WTC11 (cell line): ENCODE measurements around the gene EEIG1. TPM values are rescaled to one million over a fixed set of nuclear protein-coding genes. Genes with fewer than 3 reads are reported as not detected.
A peak's percentile ranks its signal among the peaks of the same experiment; 100 is the strongest.

Experiments used
- ATAC-seq: fragments of 200-7000 bp; cut with Tn5 transposase; 2 replicates; pipeline ENCODE4 v1.10.0; 2021; ENCODE audit warnings: mild to moderate bottlenecking, moderate library complexity
- CTCF ChIA-PET: fragments of 300-600 bp; sonication (Branson Sonifier 250); formaldehyde crosslinking; loops from one replicate; lab custom pipeline; 2021; ENCODE audit warnings: antibody characterized with exemption; lab: Charles Lee
- POLR2A ChIA-PET: fragments of 350-600 bp; sonication (Branson Sonifier 250); formaldehyde crosslinking; loops from one replicate; lab custom pipeline; 2021; ENCODE audit warnings: antibody characterized with exemption; lab: Charles Lee
- DNase-seq: peaks from one replicate; pipeline ENCODE4 v3.0.0; 2021; ENCODE audit warnings: low spot score
- H3K27ac Mint-ChIP-seq: 2 replicates; pipeline ENCODE4 v1.8.0; 2021; ENCODE audit warnings: mixed read lengths
- H3K27me3 Mint-ChIP-seq: 2 replicates; pipeline ENCODE4 v1.8.0; 2021; ENCODE audit warnings: low read depth, mild to moderate bottlenecking, moderate library complexity, mixed read lengths
- H3K36me3 Mint-ChIP-seq: 2 replicates; pipeline ENCODE4 v1.8.0; 2021; ENCODE audit warnings: mixed read lengths
- H3K4me1 Mint-ChIP-seq: 2 replicates; pipeline ENCODE4 v1.8.0; 2022; ENCODE audit warnings: mixed read lengths
- H3K4me3 Mint-ChIP-seq: 2 replicates; pipeline ENCODE4 v1.8.0; 2021; ENCODE audit warnings: mild to moderate bottlenecking, moderate library complexity, mixed read lengths
- H3K9me3 Mint-ChIP-seq: 2 replicates; pipeline ENCODE4 v1.8.0; 2021; ENCODE audit warnings: mixed read lengths
- FOXK1 ChIP-seq: sonication (generic); formaldehyde crosslinking; IDR thresholded peaks from 2 replicates; pipeline ENCODE4 v1.8.0; 2022; ENCODE audit warnings: mild to moderate bottlenecking, moderate library complexity, missing genetic modification reagents
- GABPB1 ChIP-seq: sonication (generic); formaldehyde crosslinking; IDR thresholded peaks from 2 replicates; pipeline ENCODE4 v1.8.1; 2023; ENCODE audit warnings: mild to moderate bottlenecking, missing genetic modification reagents
- JAZF1 ChIP-seq: fragments of 250-450 bp; sonication (Bioruptor Pico); IDR thresholded peaks from 2 replicates; pipeline ENCODE4 v1.9.0; 2021; ENCODE audit warnings: moderate library complexity, mild to moderate bottlenecking, inconsistent platforms
- MYBL2 ChIP-seq: sonication (generic); formaldehyde crosslinking; IDR thresholded peaks from 2 replicates; pipeline ENCODE4 v1.8.1; 2023; ENCODE audit warnings: mild to moderate bottlenecking, moderate library complexity, missing genetic modification reagents
- NFE2L1 ChIP-seq: sonication (generic); formaldehyde crosslinking; IDR thresholded peaks from 2 replicates; pipeline ENCODE4 v1.8.1; 2023; ENCODE audit warnings: missing genetic modification reagents
- NFYB ChIP-seq: sonication (generic); formaldehyde crosslinking; conservative IDR thresholded peaks from 2 replicates; pipeline ENCODE4 v1.8.0; 2022; ENCODE audit warnings: low read depth, missing genetic modification reagents
- NR1H2 ChIP-seq: sonication (generic); formaldehyde crosslinking; IDR thresholded peaks from 2 replicates; pipeline ENCODE4 v1.9.0; 2021; ENCODE audit warnings: mild to moderate bottlenecking, moderate library complexity, missing genetic modification reagents
- PRRX2 ChIP-seq: fragments of 250-450 bp; sonication (Bioruptor Pico); IDR thresholded peaks from 2 replicates; pipeline ENCODE4 v1.8.0; 2021; ENCODE audit warnings: mild to moderate bottlenecking
- SP1 ChIP-seq: sonication (generic); formaldehyde crosslinking; conservative IDR thresholded peaks from 2 replicates; pipeline ENCODE4 v1.8.1; 2022; ENCODE audit warnings: missing genetic modification reagents
- TCF7 ChIP-seq: sonication (generic); formaldehyde crosslinking; IDR thresholded peaks from 2 replicates; pipeline ENCODE4 v1.8.0; 2022; ENCODE audit warnings: mild to moderate bottlenecking, low read depth, missing genetic modification reagents, moderate library complexity
- TEAD4 ChIP-seq: sonication (generic); formaldehyde crosslinking; IDR thresholded peaks from 2 replicates; pipeline ENCODE4 v1.8.0; 2022; ENCODE audit warnings: mild to moderate bottlenecking, missing genetic modification reagents
- ZBTB21 ChIP-seq: sonication (generic); formaldehyde crosslinking; IDR thresholded peaks from 2 replicates; pipeline ENCODE4 v1.8.1; 2023; ENCODE audit warnings: mild to moderate bottlenecking, missing genetic modification reagents, borderline replicate concordance
- ZNF671 ChIP-seq: fragments of 250-450 bp; sonication (Bioruptor Pico); IDR thresholded peaks from 2 replicates; pipeline ENCODE4 v1.8.0; 2021; ENCODE audit warnings: mild to moderate bottlenecking
- total RNA-seq: library from RNA; stranded (reverse); gene quantifications from 3 replicates; pipeline ENCODE4 v1.2.3, GENCODE V29; 2021
- TF ChIP-seq, protein P1 (sequence below): fragments of 250-450 bp; sonication (Bioruptor Pico); IDR thresholded peaks from 2 replicates; pipeline ENCODE4 v1.8.0; 2021; ENCODE audit warnings: mild to moderate bottlenecking
- TF ChIP-seq, protein P2 (sequence below): sonication (generic); formaldehyde crosslinking; IDR thresholded peaks from 2 replicates; pipeline ENCODE4 v1.8.1; 2023; ENCODE audit warnings: mild to moderate bottlenecking, missing genetic modification reagents
- TF ChIP-seq, protein P3 (sequence below): fragments of 250-450 bp; sonication (Bioruptor Pico); IDR thresholded peaks from 2 replicates; pipeline ENCODE4 v1.9.0; 2021; ENCODE audit warnings: moderate library complexity, mild to moderate bottlenecking, inconsistent platforms, borderline replicate concordance

EEIG1 gene
- total RNA-seq, 1 experiment from 2014 or later, result 66.4 TPM

DNA sequence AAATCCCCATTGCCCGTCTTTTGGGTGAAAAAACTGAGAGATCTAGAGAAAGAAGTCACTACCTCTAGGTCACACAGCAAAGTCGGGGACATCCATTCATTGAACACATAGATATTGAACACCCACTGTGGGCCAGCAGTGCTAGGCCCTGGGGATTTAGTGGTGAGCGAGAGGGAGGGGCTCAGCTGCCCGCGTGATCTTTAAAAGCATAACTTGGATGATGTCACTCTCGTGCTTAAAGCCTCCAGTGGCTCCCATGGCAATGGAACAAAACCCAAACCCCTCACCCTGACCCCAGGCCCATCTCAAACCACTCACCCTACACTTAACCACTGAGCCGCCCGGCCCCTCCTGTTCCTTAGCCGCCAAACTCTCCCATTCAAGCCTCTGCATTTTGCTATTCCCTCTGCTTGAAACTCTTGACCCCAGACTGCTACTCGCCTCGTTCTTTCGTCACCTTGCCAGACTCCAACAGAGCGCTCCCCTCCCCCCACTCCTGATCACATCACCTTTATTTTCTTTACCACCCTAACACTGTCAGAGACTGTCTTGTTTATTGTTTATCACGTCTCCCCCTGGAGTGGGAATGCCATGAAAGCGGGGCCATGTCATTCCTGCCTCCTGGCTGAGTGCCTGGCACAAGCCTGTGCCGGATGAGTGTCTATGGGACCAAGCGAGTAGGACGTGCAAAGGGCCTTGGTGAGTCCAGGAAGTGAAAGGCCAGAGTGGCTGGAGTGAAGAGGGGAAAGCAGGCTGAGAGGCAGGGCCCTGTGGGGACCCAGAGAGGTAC lies 49.5 kb downstream of the EEIG1 start:
- ATAC-seq, result no peak
- POLR2A ChIA-PET, result interaction anchor here (0.7 to 1.5 kb wide), 3 partner anchors 12 to 426 kb away, joined by 4 to 8 read pairs (median 4); no protein-coding TSS in a partner anchor
- H3K27ac Mint-ChIP-seq, result peak overlapping the region; percentile 54

More for the DNA sequence above, 49.5 kb downstream of the EEIG1 start:
- H3K36me3 Mint-ChIP-seq, result peaks cover 3% of the 10 kb centered on the region; the same call in 1 of the 2 replicates
- CTCF ChIA-PET, result interaction anchor here (1.3 to 4.5 kb wide), 7 partner anchors 10 to 197 kb away, joined by 4 to 78 read pairs (median 14); partner anchors contain the start of gene TOR2A
- H3K27me3 Mint-ChIP-seq, result peaks cover 26% of the 10 kb centered on the region
- H3K9me3 Mint-ChIP-seq, result no peaks in the 10 kb centered on the region
- no peak for DNase-seq
- peaks cover 31% of the 10 kb centered on the region for H3K4me1 Mint-ChIP-seq
- H3K4me3 Mint-ChIP-seq, result peak overlapping the region; percentile 65
- TF ChIP-seq NFE2L1 (CRISPR knock-in tag), result no peak
- TF ChIP-seq TEAD4 (CRISPR knock-in tag), result no peak
- TF ChIP-seq FOXK1 (CRISPR knock-in tag), result no peak
- no peak for TF ChIP-seq ZBTB21 (CRISPR knock-in tag)
- TF ChIP-seq ZNF671, result no peak
- no peak for TF ChIP-seq JAZF1 (CRISPR knock-in tag)
- TF ChIP-seq NR1H2 (CRISPR knock-in tag), result no peak
- TF ChIP-seq MYBL2 (CRISPR knock-in tag), result no peak
- TF ChIP-seq, protein P1, sequence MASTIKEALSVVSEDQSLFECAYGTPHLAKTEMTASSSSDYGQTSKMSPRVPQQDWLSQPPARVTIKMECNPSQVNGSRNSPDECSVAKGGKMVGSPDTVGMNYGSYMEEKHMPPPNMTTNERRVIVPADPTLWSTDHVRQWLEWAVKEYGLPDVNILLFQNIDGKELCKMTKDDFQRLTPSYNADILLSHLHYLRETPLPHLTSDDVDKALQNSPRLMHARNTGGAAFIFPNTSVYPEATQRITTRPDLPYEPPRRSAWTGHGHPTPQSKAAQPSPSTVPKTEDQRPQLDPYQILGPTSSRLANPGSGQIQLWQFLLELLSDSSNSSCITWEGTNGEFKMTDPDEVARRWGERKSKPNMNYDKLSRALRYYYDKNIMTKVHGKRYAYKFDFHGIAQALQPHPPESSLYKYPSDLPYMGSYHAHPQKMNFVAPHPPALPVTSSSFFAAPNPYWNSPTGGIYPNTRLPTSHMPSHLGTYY (CRISPR knock-in tag), result no peak
- no peak for TF ChIP-seq PRRX2 (CRISPR knock-in tag)
- TF ChIP-seq, protein P2, sequence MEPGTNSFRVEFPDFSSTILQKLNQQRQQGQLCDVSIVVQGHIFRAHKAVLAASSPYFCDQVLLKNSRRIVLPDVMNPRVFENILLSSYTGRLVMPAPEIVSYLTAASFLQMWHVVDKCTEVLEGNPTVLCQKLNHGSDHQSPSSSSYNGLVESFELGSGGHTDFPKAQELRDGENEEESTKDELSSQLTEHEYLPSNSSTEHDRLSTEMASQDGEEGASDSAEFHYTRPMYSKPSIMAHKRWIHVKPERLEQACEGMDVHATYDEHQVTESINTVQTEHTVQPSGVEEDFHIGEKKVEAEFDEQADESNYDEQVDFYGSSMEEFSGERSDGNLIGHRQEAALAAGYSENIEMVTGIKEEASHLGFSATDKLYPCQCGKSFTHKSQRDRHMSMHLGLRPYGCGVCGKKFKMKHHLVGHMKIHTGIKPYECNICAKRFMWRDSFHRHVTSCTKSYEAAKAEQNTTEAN (CRISPR knock-in tag), result no peak
- TF ChIP-seq GABPB1, result no peak
- no peak for TF ChIP-seq NFYB
- TF ChIP-seq, protein P3, sequence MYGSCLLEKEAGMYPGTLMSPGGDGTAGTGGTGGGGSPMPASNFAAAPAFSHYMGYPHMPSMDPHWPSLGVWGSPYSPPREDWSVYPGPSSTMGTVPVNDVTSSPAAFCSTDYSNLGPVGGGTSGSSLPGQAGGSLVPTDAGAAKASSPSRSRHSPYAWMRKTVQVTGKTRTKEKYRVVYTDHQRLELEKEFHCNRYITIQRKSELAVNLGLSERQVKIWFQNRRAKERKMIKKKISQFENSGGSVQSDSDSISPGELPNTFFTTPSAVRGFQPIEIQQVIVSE, result no peak
- TF ChIP-seq TCF7 (CRISPR knock-in tag), result no peak
- TF ChIP-seq SP1 (CRISPR knock-in tag), result no peak; the same call in 1 of the 2 replicates

Other genes starting within 250 kb of the EEIG1 start
- gene TOR2A, start 245.7 kb downstream of the EEIG1 start, total RNA-seq, result 14.4 to 19.4 TPM (median 16.6 TPM) in 3 replicates
- gene SH2D3C, start 202.3 kb downstream of the EEIG1 start, total RNA-seq, result 3.3 to 5.4 TPM (median 3.4 TPM) in 3 replicates
- 106 to 111 TPM (median 107 TPM) in 3 replicates for gene CDK9, start 195.0 kb downstream of the EEIG1 start, total RNA-seq
- gene FPGS, start 178.1 kb downstream of the EEIG1 start, total RNA-seq, result 67.7 to 81.7 TPM (median 69.3 TPM) in 3 replicates
- 3.7 to 4.4 TPM (median 4.2 TPM) in 3 replicates for gene ENG, start 126.3 kb downstream of the EEIG1 start, total RNA-seq
- 27.5 to 34.9 TPM (median 34.4 TPM) in 3 replicates for gene AK1, start 103.3 kb downstream of the EEIG1 start, total RNA-seq
- 45.1 to 47.5 TPM (median 45.3 TPM) in 3 replicates for gene ST6GALNAC6, start 81.4 kb downstream of the EEIG1 start, total RNA-seq
- 25.1 to 25.7 TPM (median 25.4 TPM) in 3 replicates for gene ST6GALNAC4, start 63.9 kb downstream of the EEIG1 start, total RNA-seq
- gene PIP5KL1, start 50.2 kb downstream of the EEIG1 start, total RNA-seq, result 15.8 to 20.2 TPM (median 16.8 TPM) in 3 replicates
- gene DPM2, start 43.1 kb downstream of the EEIG1 start, total RNA-seq, result 53.3 to 58.2 TPM (median 56.1 TPM) in 3 replicates
- gene NAIF1, start 86.3 kb upstream of the EEIG1 start, total RNA-seq, result 11.9 to 13.4 TPM (median 12.4 TPM) in 3 replicates
- gene SLC25A25, start 87.2 kb upstream of the EEIG1 start, total RNA-seq, result 15.2 to 17.4 TPM (median 15.2 TPM) in 3 replicates
- gene PTGES2, start 146.7 kb upstream of the EEIG1 start, total RNA-seq, result 96.2 to 118 TPM (median 98.4 TPM) in 3 replicates
- gene LCN2, start 168.5 kb upstream of the EEIG1 start, total RNA-seq, result 1.0 to 3.0 TPM (median 1.3 TPM) in 3 replicates
- 77.1 to 86.9 TPM (median 86.6 TPM) in 3 replicates for gene BBLN, start 179.3 kb upstream of the EEIG1 start, total RNA-seq
- gene CIZ1, start 210.6 kb upstream of the EEIG1 start, total RNA-seq, result 86.1 to 90.6 TPM (median 90.2 TPM) in 3 replicates
- 79.0 to 105 TPM (median 92.4 TPM) in 3 replicates for gene DNM1, start 222.4 kb upstream of the EEIG1 start, total RNA-seq